22Rv1 (cell line): ENCODE data around the gene NFATC1.

Experiments used
- CTCF ChIP-seq: fragments of 450-650 bp; IDR thresholded peaks from 2 replicates; pipeline ENCODE4 v1.5.1; 2017; ENCODE audit warnings: mild to moderate bottlenecking
- ZFX ChIP-seq: fragments of 450-650 bp; IDR thresholded peaks from 2 replicates; pipeline ENCODE4 v1.6.1; 2017; ENCODE audit warnings: antibody characterized with exemption, borderline replicate concordance

- no peak for TF ChIP-seq CTCF
- TF ChIP-seq ZFX: no peak
Observed at GRCh38 chr18:79386547-79386946, 9.2 kb upstream of the NFATC1 start.
